GM18868 (cell line): Measurements from ENCODE around the gene SPNS1.
"Not testable (repeated sequence)": the region's sequence is repeated elsewhere in the genome, so short reads cannot be mapped to it uniquely, and the experiment has no call there.

Source experiments
- ATAC-seq: cut with Tn5 transposase; IDR thresholded peaks from one replicate; pipeline ENCODE4 v1.9.1; 2021; ENCODE audit warnings: mild to moderate bottlenecking, moderate library complexity; ENCODE audit not compliant: unreplicated experiment

Gene SPNS1

GRCh38 chr16:28974437-28975157 lies at the start of gene SPNS1:
Gene SPNS1 (plus strand): TSS chr16:28974778. CDS start chr16:28975152, 374 bp downstream.
- ATAC-seq = peak; percentile 88

GRCh38 chr16:28925386-28926228 lies 49.0 kb upstream of the SPNS1 start:
- ATAC-seq = peak; percentile 35

GRCh38 chr16:28926284-28926683 lies 48.3 kb upstream of the SPNS1 start:
- not testable (repeated sequence) for ATAC-seq

- ATAC-seq = no peak
Measured at GRCh38 chr16:28927815-28928214, 46.8 kb upstream of the SPNS1 start.

- no peak for ATAC-seq
Measured at GRCh38 chr16:28930203-28930602, 44.4 kb upstream of the SPNS1 start.

GRCh38 chr16:28930652-28931051 lies 43.9 kb upstream of the SPNS1 start:
- peak; percentile 57 for ATAC-seq

- ATAC-seq = peak; percentile 45
Measured at GRCh38 chr16:28931801-28932225, 42.8 kb upstream of the SPNS1 start, which contains the start of gene CD19. Gene CD19 (plus strand): TSS chr16:28931971. CDS start chr16:28932001, 30 bp downstream.

- no peak for ATAC-seq
Measured at GRCh38 chr16:28932339-28933141, 42.0 kb upstream of the SPNS1 start.

GRCh38 chr16:28933171-28933570 lies 41.4 kb upstream of the SPNS1 start:
- ATAC-seq = no peak

GRCh38 chr16:28935346-28935745 lies 39.2 kb upstream of the SPNS1 start:
- no peak for ATAC-seq

- peak; percentile 79 for ATAC-seq
Measured at GRCh38 chr16:28935924-28936783, 38.4 kb upstream of the SPNS1 start.

- ATAC-seq = no peak
Measured at GRCh38 chr16:28936784-28937155, 37.8 kb upstream of the SPNS1 start.

GRCh38 chr16:28937222-28937876 lies 37.2 kb upstream of the SPNS1 start:
- ATAC-seq = no peak

- ATAC-seq = no peak
Measured at GRCh38 chr16:28938721-28939120, 35.9 kb upstream of the SPNS1 start.

GRCh38 chr16:28939825-28940224 lies 34.8 kb upstream of the SPNS1 start:
- ATAC-seq = not testable (repeated sequence)

GRCh38 chr16:28943281-28943680 lies 31.3 kb upstream of the SPNS1 start:
- no peak for ATAC-seq

GRCh38 chr16:28946681-28947080 lies 27.9 kb upstream of the SPNS1 start:
- ATAC-seq = no peak

GRCh38 chr16:28950648-28951409 lies 23.7 kb upstream of the SPNS1 start, which contains the start of gene NFATC2IP:
Gene NFATC2IP (plus strand): TSS chr16:28950937. CDS start chr16:28951012, 75 bp downstream.
- ATAC-seq = peak; percentile 92
